ENCODE data around the gene UNK. TPM values are rescaled to one million over a fixed set of nuclear protein-coding genes. Genes with fewer than 3 reads are reported as not detected.

Gene UNK
- total and polyA plus RNA-seq, 9 of the 15 experiments (the other 6 are each of a cell fraction or from before 2014, with no cell fraction given), result 12.8 to 38.6 (median 24.8) TPM

GRCh38 chr17:75773808-75774470 lies 10.7 kb upstream of the UNK start (continued):
- TF ChIP-seq, protein P1, sequence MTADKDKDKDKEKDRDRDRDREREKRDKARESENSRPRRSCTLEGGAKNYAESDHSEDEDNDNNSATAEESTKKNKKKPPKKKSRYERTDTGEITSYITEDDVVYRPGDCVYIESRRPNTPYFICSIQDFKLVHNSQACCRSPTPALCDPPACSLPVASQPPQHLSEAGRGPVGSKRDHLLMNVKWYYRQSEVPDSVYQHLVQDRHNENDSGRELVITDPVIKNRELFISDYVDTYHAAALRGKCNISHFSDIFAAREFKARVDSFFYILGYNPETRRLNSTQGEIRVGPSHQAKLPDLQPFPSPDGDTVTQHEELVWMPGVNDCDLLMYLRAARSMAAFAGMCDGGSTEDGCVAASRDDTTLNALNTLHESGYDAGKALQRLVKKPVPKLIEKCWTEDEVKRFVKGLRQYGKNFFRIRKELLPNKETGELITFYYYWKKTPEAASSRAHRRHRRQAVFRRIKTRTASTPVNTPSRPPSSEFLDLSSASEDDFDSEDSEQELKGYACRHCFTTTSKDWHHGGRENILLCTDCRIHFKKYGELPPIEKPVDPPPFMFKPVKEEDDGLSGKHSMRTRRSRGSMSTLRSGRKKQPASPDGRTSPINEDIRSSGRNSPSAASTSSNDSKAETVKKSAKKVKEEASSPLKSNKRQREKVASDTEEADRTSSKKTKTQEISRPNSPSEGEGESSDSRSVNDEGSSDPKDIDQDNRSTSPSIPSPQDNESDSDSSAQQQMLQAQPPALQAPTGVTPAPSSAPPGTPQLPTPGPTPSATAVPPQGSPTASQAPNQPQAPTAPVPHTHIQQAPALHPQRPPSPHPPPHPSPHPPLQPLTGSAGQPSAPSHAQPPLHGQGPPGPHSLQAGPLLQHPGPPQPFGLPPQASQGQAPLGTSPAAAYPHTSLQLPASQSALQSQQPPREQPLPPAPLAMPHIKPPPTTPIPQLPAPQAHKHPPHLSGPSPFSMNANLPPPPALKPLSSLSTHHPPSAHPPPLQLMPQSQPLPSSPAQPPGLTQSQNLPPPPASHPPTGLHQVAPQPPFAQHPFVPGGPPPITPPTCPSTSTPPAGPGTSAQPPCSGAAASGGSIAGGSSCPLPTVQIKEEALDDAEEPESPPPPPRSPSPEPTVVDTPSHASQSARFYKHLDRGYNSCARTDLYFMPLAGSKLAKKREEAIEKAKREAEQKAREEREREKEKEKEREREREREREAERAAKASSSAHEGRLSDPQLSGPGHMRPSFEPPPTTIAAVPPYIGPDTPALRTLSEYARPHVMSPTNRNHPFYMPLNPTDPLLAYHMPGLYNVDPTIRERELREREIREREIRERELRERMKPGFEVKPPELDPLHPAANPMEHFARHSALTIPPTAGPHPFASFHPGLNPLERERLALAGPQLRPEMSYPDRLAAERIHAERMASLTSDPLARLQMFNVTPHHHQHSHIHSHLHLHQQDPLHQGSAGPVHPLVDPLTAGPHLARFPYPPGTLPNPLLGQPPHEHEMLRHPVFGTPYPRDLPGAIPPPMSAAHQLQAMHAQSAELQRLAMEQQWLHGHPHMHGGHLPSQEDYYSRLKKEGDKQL (CRISPR knock-in tag; IDR thresholded peaks at IDR 0.05; ENCODE audit: borderline replicate concordance), result peak; percentile 90; the same call in 1 of the 2 replicates
- TF ChIP-seq SAFB2 (IDR thresholded peaks at IDR 0.05; ENCODE audit: borderline replicate concordance, low read depth, low read length, severe bottlenecking) (no peak), U2AF2 (optimal IDR thresholded peaks at IDR 0.05; ENCODE audit: low read depth, low read length) (no peak), ZBTB43 (CRISPR knock-in tag; IDR thresholded peaks at IDR 0.05) (peak; percentile 37; the same call in 1 of the 2 replicates), TGIF2 (CRISPR knock-in tag; IDR thresholded peaks at IDR 0.05) (peak; percentile 71; the same call in 1 of the 2 replicates), TBL1XR1 (IDR thresholded peaks at IDR 0.05; ENCODE audit: low read length in 2 of 2) (no peak), ZBTB1 (CRISPR knock-in tag; IDR thresholded peaks at IDR 0.05; ENCODE audit: borderline replicate concordance, low read depth) (0 out of 2 replicates have a peak, but pooled peaks have one; percentile 24), ELF2 (CRISPR knock-in tag; IDR thresholded peaks at IDR 0.05) (no peak), ZNF766 (CRISPR knock-in tag; conservative IDR thresholded peaks at IDR 0.05) (no peak), XRCC5 (IDR thresholded peaks at IDR 0.05; ENCODE audit: low read depth, low read length) (0 out of 2 replicates have a peak, but pooled peaks have one; percentile 19)
- TF ChIP-seq, protein P2, sequence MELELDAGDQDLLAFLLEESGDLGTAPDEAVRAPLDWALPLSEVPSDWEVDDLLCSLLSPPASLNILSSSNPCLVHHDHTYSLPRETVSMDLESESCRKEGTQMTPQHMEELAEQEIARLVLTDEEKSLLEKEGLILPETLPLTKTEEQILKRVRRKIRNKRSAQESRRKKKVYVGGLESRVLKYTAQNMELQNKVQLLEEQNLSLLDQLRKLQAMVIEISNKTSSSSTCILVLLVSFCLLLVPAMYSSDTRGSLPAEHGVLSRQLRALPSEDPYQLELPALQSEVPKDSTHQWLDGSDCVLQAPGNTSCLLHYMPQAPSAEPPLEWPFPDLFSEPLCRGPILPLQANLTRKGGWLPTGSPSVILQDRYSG (tag; conservative IDR thresholded peaks at IDR 0.05; ENCODE audit: low read depth), result no peak
- TF ChIP-seq, protein P3, sequence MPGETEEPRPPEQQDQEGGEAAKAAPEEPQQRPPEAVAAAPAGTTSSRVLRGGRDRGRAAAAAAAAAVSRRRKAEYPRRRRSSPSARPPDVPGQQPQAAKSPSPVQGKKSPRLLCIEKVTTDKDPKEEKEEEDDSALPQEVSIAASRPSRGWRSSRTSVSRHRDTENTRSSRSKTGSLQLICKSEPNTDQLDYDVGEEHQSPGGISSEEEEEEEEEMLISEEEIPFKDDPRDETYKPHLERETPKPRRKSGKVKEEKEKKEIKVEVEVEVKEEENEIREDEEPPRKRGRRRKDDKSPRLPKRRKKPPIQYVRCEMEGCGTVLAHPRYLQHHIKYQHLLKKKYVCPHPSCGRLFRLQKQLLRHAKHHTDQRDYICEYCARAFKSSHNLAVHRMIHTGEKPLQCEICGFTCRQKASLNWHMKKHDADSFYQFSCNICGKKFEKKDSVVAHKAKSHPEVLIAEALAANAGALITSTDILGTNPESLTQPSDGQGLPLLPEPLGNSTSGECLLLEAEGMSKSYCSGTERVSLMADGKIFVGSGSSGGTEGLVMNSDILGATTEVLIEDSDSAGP (CRISPR knock-in tag; IDR thresholded peaks at IDR 0.05), result no peak
- TF ChIP-seq, protein P4, sequence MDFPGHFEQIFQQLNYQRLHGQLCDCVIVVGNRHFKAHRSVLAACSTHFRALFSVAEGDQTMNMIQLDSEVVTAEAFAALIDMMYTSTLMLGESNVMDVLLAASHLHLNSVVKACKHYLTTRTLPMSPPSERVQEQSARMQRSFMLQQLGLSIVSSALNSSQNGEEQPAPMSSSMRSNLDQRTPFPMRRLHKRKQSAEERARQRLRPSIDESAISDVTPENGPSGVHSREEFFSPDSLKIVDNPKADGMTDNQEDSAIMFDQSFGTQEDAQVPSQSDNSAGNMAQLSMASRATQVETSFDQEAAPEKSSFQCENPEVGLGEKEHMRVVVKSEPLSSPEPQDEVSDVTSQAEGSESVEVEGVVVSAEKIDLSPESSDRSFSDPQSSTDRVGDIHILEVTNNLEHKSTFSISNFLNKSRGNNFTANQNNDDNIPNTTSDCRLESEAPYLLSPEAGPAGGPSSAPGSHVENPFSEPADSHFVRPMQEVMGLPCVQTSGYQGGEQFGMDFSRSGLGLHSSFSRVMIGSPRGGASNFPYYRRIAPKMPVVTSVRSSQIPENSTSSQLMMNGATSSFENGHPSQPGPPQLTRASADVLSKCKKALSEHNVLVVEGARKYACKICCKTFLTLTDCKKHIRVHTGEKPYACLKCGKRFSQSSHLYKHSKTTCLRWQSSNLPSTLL (IDR thresholded peaks at IDR 0.05), result no peak
